SU-DHL-6 (cell line): Measurements from ENCODE around the gene TIAM2.

Experiments used
- H2AFZ ChIP-seq: fragments of 200-600 bp; sonication (generic); 2 replicates; pipeline ENCODE4 v1.6.1; 2014; ENCODE audit warnings: low read depth, mild to moderate bottlenecking, moderate library complexity, mixed read lengths, antibody characterized with exemption, low read length; ENCODE audit not compliant: severe bottlenecking
- H3F3A ChIP-seq: fragments of 200-600 bp; shearing (Covaris generic); 2 replicates; pipeline ENCODE4 v1.6.0; 2016; ENCODE audit warnings: antibody characterized with exemption, mild to moderate bottlenecking; ENCODE audit not compliant: insufficient read depth
- H3K27ac ChIP-seq: fragments of 200-600 bp; sonication (generic); 2 replicates; pipeline ENCODE4 v1.5.1; 2016; ENCODE audit warnings: low read depth, mild to moderate bottlenecking, low read length, moderate library complexity, mixed read lengths
- H3K27me3 ChIP-seq: fragments of 200-600 bp; sonication (generic), shearing (Covaris generic); 2 replicates; pipeline ENCODE4 v1.6.0; 2014; ENCODE audit warnings: mild to moderate bottlenecking, low read length
- H3K36me3 ChIP-seq: fragments of 200-600 bp; sonication (generic); 2 replicates; pipeline ENCODE4 v1.6.1; 2014; ENCODE audit warnings: mild to moderate bottlenecking, low read length, mixed read lengths
- H3K4me2 ChIP-seq: fragments of 300-600, 200-600 bp; shearing (Covaris generic), sonication (generic); 2 replicates; pipeline ENCODE4 v1.6.0; 2014; ENCODE audit warnings: low read length, low read depth, mild to moderate bottlenecking; ENCODE audit not compliant: poor library complexity, severe bottlenecking
- H3K4me3 ChIP-seq: fragments of 200-600 bp; sonication (generic); 2 replicates; pipeline ENCODE4 v1.5.1; 2014; ENCODE audit warnings: antibody characterized with exemption, low read length, mild to moderate bottlenecking, mixed read lengths; ENCODE audit not compliant: insufficient read depth, poor library complexity, severe bottlenecking
- H3K79me2 ChIP-seq: fragments of 200-600 bp; sonication (generic); 2 replicates; pipeline ENCODE4 v1.6.1; 2014; ENCODE audit warnings: mild to moderate bottlenecking, low read length, moderate library complexity; ENCODE audit not compliant: insufficient read depth
- H3K9ac ChIP-seq: fragments of 200-600 bp; sonication (generic); 2 replicates; pipeline ENCODE4 v1.7.0; 2014; ENCODE audit warnings: mild to moderate bottlenecking, low read length
- H3K9me2 ChIP-seq: fragments of 200-600 bp; sonication (generic); replicated peaks from 2 replicates; pipeline ENCODE4 v1.6.1; 2014; ENCODE audit warnings: low read length; ENCODE audit not compliant: insufficient read depth
- H3K9me3 ChIP-seq: fragments of 200-600 bp; sonication (generic); 2 replicates; pipeline ENCODE4 v1.6.1; 2014; ENCODE audit warnings: low read length, mixed read lengths; ENCODE audit not compliant: insufficient read depth
- H4K20me1 ChIP-seq: fragments of 200-600 bp; sonication (generic); 2 replicates; pipeline ENCODE4 v1.6.1; 2014; ENCODE audit warnings: low read depth, mild to moderate bottlenecking, antibody characterized with exemption, low read length, moderate library complexity, mixed read lengths
- EZH2phosphoT487 ChIP-seq: fragments of 200-600 bp; sonication (generic), shearing (Covaris generic); conservative IDR thresholded peaks from 2 replicates; pipeline ENCODE4 v1.6.1; 2018; ENCODE audit warnings: mild to moderate bottlenecking, antibody characterized with exemption, low read length, moderate library complexity, mixed read lengths
- TF ChIP-seq, protein P1 (sequence below): fragments of 200-600 bp; sonication (generic); IDR thresholded peaks from one replicate; pipeline ENCODE4 v1.5.1; 2017; ENCODE audit warnings: antibody characterized with exemption, mild to moderate bottlenecking, low read length, moderate library complexity; ENCODE audit not compliant: insufficient read depth, poor library complexity, severe bottlenecking

Gene TIAM2

DNA sequence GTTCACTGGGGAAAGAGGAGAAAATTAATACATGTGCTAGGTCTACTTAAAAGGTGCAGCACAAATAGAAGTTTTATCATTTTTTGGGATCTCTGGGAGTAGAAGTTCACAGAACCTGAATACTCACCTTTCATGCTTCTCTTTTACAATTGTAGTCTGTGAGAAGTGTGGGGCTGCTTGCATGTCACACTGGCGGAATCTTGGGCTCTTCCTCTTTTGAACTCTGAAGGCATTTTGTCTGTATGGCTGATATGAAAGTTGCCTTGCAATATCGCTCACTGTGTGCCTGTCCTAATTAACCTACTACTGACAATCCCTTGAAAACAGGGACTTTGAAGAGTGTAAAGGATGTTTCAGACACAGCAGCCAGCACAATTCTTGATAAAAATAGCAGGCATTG lies 202.8 kb downstream of the TIAM2 start:
- Histone ChIP-seq H3K4me2 (no peak overlapping the region), H3K27me3 (no peaks in the 10 kb centered on the region), H3K27ac (no peak overlapping the region), H3K79me2 (peaks cover 79% of the 10 kb centered on the region), H3K9me2 (no peaks in the 10 kb centered on the region), H3K9me3 (no peaks in the 10 kb centered on the region), H3K36me3 (0 out of 2 replicates have a peak, but pooled peaks cover 8% of the 10 kb centered on the region), H3K9ac (no peak overlapping the region), H2AFZ (no peak overlapping the region), H4K20me1 (no peaks in the 10 kb centered on the region), H3K4me3 (no peak overlapping the region), H3F3A (no peaks in the 10 kb centered on the region)
- TF ChIP-seq, protein P1, sequence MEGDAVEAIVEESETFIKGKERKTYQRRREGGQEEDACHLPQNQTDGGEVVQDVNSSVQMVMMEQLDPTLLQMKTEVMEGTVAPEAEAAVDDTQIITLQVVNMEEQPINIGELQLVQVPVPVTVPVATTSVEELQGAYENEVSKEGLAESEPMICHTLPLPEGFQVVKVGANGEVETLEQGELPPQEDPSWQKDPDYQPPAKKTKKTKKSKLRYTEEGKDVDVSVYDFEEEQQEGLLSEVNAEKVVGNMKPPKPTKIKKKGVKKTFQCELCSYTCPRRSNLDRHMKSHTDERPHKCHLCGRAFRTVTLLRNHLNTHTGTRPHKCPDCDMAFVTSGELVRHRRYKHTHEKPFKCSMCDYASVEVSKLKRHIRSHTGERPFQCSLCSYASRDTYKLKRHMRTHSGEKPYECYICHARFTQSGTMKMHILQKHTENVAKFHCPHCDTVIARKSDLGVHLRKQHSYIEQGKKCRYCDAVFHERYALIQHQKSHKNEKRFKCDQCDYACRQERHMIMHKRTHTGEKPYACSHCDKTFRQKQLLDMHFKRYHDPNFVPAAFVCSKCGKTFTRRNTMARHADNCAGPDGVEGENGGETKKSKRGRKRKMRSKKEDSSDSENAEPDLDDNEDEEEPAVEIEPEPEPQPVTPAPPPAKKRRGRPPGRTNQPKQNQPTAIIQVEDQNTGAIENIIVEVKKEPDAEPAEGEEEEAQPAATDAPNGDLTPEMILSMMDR, result no peak
- no peak for TF ChIP-seq EZH2phosphoT487

DNA sequence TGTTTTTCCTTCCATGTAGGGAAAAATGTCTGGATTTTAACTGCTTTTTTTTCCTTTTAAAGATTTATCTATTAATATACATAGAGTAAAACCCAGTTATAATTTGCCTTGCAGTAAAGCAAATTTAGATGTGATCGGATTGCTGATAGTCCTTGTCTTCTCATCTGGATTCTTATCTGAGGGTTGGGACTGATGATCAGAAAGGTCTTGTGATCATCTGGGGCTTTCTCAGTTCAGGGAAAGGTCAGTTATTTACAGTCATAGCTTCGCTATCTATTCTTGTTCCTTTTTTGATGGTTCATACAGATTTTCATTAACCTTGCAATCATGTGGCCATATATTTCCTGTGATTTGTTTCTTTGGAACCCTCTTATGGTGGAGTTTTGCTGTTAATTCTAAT lies 204.9 kb downstream of the TIAM2 start:
- peaks cover 76% of the 10 kb centered on the region for H3K79me2 ChIP-seq
- no peak overlapping the region for H3K9ac ChIP-seq
- no peaks in the 10 kb centered on the region for H3K27me3 ChIP-seq
- no peaks in the 10 kb centered on the region for H3K9me2 ChIP-seq
- TF ChIP-seq, protein P1, result no peak
- TF ChIP-seq EZH2phosphoT487, result no peak
- H3K4me3 ChIP-seq, result no peak overlapping the region
- H2AFZ ChIP-seq, result no peak overlapping the region
- no peaks in the 10 kb centered on the region for H4K20me1 ChIP-seq
- H3K9me3 ChIP-seq, result no peaks in the 10 kb centered on the region
- H3K4me2 ChIP-seq, result no peak overlapping the region
- H3K27ac ChIP-seq, result no peak overlapping the region
- H3K36me3 ChIP-seq, result peaks cover 10% of the 10 kb centered on the region; the same call in 1 of the 2 replicates
- no peaks in the 10 kb centered on the region for H3F3A ChIP-seq

DNA sequence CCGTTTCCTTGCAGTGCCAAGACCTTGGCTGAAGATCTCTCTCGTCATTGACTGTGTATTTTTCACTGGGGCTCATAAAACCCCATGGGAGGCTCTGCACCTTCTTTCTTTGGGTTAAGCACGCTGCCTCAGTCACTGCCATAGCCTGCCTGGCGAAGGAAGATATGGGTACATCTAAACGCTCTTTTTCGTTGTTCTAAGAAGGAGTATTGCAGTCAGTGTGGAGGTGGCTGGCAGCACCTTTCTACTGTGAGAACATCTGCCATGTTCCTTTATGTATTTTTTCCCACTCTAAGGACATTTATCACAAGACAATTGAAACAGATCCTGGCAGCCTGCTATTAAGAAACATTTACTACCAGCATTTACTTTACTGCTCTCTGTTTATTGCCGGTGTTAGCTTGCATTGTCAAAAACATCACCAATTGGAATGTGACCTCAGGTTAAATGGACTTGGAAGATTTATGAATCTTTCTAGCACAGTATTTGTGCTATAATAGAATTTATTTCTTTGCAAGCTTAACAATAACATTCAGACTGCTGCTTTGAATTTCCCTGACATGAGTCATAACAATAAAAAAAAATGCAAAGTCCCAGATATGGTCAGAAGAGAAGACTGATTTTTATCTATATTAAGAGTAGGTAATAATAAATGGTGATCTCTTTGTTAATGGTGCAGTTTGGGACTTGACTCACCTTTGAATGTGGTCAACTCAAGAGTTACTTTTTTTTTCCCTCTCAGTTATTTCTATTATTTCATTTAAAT lies 206.5 kb downstream of the TIAM2 start:
- H4K20me1 ChIP-seq, result no peaks in the 10 kb centered on the region
- H3K4me3 ChIP-seq, result no peak overlapping the region
- peaks cover 74% of the 10 kb centered on the region for H3K79me2 ChIP-seq
- H3K27me3 ChIP-seq, result no peaks in the 10 kb centered on the region
- TF ChIP-seq EZH2phosphoT487, result no peak
- TF ChIP-seq, protein P1, result no peak
- H3K27ac ChIP-seq, result no peak overlapping the region
- H3K9me3 ChIP-seq, result no peaks in the 10 kb centered on the region
- no peaks in the 10 kb centered on the region for H3F3A ChIP-seq
- H3K36me3 ChIP-seq, result peaks cover 7% of the 10 kb centered on the region; the same call in 1 of the 2 replicates
- H3K9ac ChIP-seq, result no peak overlapping the region
- no peak overlapping the region for H3K4me2 ChIP-seq
- H3K9me2 ChIP-seq, result no peaks in the 10 kb centered on the region
- H2AFZ ChIP-seq, result no peak overlapping the region
